SK-N-SH treated with all-trans-retinoic acid at 6 μM for 48 hours (cell line): Measurements from ENCODE around the gene SNAP25.

ENCODE experiments used
- ARNTL ChIP-seq: fragments of 450-650 bp; formaldehyde crosslinking; IDR thresholded peaks from 2 replicates; pipeline ENCODE4 v1.5.0; 2020; ENCODE audit warnings: low read depth, mild to moderate bottlenecking, moderate library complexity, borderline replicate concordance
- GLIS3 ChIP-seq: fragments of 250-450 bp; sonication (Bioruptor Pico); IDR thresholded peaks from 2 replicates; pipeline ENCODE4 v1.5.0; 2020; ENCODE audit warnings: mild to moderate bottlenecking, moderate library complexity
- RARB ChIP-seq: fragments of 250-450 bp; sonication (Bioruptor Pico); IDR thresholded peaks from 2 replicates; pipeline ENCODE4 v1.8.0; 2021; ENCODE audit warnings: mild to moderate bottlenecking, moderate library complexity
- TSHZ2 ChIP-seq: fragments of 250-450 bp; sonication (Bioruptor Pico); IDR thresholded peaks from 2 replicates; pipeline ENCODE4 v1.5.0; 2020; ENCODE audit warnings: mild to moderate bottlenecking, moderate library complexity
- ZFP3 ChIP-seq: fragments of 250-450 bp; sonication (Bioruptor Pico); IDR thresholded peaks from 2 replicates; pipeline ENCODE4 v1.5.0; 2020; ENCODE audit warnings: mild to moderate bottlenecking, moderate library complexity
- ZNF565 ChIP-seq: fragments of 450-650 bp; formaldehyde crosslinking; conservative IDR thresholded peaks from 2 replicates; pipeline ENCODE4 v1.5.0; 2020; ENCODE audit warnings: low read depth, mild to moderate bottlenecking, moderate library complexity
- ZNF8 ChIP-seq: fragments of 450-650 bp; formaldehyde crosslinking; IDR thresholded peaks from 2 replicates; pipeline ENCODE4 v1.5.0; 2020; ENCODE audit warnings: mild to moderate bottlenecking, moderate library complexity
- TF ChIP-seq, protein P1 (sequence below): fragments of 250-450 bp; sonication (Bioruptor Pico); IDR thresholded peaks from 2 replicates; pipeline ENCODE4 v1.8.0; 2020; ENCODE audit warnings: mild to moderate bottlenecking, moderate library complexity, borderline replicate concordance

DNA sequence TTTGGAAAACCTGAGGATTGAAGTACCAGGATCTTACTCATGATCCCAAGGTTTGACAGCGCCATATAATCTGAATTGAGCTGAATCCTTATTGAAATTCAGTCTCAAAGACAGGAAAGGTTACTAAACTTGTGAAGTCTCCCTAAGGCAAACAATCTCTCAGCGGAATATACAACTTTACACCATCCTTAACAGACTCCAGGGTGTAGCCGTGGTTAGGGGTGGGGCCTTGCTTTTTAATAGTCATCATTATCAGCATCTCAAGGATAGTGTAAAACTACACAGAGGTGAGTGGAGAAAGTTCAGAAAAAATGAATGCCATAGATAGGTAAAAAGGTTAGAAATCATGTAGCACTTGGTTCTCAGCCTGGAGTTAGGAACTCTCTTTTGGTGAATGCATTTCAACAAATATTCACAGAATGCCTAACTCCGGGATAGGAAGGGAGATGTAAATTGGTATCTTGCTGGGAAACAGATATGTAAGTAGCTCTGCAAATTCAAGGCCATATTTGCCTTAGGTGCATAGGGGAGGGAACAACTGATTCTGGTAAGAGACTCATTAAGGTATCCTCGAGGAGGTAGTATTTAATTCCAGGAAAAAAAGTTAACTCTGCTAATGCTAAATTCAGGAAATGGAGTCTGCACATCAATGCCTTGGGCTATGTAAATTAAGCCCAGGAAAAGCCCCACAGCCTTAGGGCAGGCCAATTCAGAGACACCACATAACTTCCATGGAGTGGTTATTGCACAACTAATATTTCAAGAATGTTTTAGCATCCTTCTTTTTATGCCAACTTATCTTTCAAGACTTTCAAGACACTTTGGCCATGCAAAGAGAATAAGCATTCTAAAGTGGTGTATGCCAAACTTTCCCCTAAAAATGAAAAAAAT, 61.6 kb downstream of the SNAP25 start:
- TF ChIP-seq ARNTL (CRISPR knock-in tag) (no peak), ZFP3 (no peak), RARB (CRISPR knock-in tag) (no peak), TSHZ2 (CRISPR knock-in tag) (no peak), GLIS3 (CRISPR knock-in tag) (no peak), ZNF565 (no peak), ZNF8 (CRISPR knock-in tag) (no peak)
- TF ChIP-seq, protein P1, sequence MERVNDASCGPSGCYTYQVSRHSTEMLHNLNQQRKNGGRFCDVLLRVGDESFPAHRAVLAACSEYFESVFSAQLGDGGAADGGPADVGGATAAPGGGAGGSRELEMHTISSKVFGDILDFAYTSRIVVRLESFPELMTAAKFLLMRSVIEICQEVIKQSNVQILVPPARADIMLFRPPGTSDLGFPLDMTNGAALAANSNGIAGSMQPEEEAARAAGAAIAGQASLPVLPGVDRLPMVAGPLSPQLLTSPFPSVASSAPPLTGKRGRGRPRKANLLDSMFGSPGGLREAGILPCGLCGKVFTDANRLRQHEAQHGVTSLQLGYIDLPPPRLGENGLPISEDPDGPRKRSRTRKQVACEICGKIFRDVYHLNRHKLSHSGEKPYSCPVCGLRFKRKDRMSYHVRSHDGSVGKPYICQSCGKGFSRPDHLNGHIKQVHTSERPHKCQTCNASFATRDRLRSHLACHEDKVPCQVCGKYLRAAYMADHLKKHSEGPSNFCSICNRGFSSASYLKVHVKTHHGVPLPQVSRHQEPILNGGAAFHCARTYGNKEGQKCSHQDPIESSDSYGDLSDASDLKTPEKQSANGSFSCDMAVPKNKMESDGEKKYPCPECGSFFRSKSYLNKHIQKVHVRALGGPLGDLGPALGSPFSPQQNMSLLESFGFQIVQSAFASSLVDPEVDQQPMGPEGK (CRISPR knock-in tag), result no peak
